GM18951 (cell line): Measurements from ENCODE around the gene DPH2.

Experiments used
- POLR2A ChIP-seq: IDR thresholded peaks from 4 replicates; pipeline ENCODE4 v1.6.1; 2011; ENCODE audit warnings: mild to moderate bottlenecking; ENCODE audit not compliant: insufficient read length, insufficient read depth; ENCODE audit errors: extremely low read depth
- in situ Hi-C: fragments of 300-500 bp; cut with MboI; formaldehyde crosslinking; loops from one replicate; pipeline ENCODE4 v1.12.0; 2022; ENCODE audit warnings: low sequenced_read_pairs, mixed read lengths, inconsistent platforms; ENCODE audit not compliant: unreplicated experiment

The DPH2 gene, protein sequence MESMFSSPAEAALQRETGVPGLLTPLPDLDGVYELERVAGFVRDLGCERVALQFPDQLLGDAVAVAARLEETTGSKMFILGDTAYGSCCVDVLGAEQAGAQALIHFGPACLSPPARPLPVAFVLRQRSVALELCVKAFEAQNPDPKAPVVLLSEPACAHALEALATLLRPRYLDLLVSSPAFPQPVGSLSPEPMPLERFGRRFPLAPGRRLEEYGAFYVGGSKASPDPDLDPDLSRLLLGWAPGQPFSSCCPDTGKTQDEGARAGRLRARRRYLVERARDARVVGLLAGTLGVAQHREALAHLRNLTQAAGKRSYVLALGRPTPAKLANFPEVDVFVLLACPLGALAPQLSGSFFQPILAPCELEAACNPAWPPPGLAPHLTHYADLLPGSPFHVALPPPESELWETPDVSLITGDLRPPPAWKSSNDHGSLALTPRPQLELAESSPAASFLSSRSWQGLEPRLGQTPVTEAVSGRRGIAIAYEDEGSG

DNA sequence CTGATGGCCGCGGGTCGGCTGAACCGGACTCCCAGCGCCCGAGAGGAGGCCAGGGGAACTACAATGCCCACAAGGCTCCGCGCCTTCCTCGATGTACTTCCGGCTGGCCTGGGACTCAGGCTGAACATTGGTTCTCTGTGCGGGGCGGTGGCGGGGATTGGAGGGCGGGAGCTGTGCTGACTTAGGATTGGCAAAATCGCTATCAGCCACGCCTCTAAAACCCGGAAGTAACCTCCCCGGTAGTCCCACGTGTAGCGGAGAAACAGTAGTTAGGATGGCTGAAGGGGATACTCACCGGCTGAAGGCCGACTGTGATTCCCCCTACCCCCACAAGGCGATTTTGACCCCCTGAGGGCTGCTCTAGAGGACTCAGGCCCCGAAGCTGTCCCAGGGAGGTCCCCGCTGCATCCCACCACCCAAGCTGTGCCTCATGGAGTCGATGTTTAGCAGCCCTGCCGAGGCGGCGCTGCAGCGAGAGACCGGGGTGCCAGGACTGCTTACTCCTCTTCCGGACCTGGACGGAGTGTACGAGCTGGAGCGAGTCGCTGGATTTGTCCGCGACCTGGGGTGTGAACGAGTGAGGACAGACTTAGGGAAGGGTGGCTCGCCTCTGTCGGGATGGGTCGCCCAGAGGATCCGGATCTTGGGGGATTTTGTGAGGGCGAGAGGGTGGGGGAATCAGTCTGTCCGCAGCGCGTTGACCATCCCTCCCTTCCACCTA is at the start of gene DPH2:
Gene DPH2, plus strand, starts transcription at position 265 of the 721 bp plus-strand sequence. Its CDS starts 166 bp downstream, at position 431.
- in situ Hi-C loops = no loop called here
- peak; percentile 62 for TF ChIP-seq POLR2A

DNA sequence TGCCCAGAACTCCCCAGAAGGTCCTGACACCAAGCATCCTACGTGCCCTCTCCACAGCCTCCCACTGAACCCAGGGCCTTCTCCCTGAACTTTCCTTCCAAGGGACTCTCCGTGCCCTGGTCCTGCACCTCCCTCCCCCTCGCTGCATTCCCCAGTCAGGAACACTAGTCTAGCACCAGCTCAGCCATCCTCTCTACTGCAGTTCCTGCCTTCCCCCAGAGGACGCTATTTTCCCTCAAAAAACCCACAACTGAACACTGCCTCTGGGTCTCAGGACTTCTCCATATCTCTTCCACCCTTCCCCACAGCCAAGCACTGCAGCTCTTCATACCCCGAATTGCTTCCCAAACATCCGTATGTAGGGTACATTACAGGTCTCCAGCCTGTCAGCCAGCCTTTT is 48.8 kb upstream of the DPH2 start:
- TF ChIP-seq POLR2A = no peak
- in situ Hi-C loops = no loop called here

DNA sequence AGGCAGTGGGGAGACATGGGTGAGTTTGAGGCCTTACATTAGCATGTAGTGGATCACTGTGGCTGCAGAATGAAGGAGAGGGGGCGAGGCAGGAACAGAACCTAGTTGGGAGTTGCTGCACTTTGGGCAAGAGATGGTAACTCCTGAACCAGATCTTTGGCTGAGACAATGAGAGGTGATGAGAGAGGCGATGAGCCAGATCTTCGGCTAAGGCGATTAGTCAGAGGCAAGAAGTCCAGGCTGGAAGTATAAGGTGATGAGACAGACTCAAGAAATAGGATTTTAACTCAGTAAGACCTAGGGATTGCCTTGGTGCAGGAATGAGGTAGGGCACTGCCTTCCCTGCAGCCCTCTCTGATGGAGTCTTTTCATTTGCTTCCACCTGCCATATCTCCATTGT is 45.3 kb upstream of the DPH2 start:
- no peak for TF ChIP-seq POLR2A
- in situ Hi-C loops = no loop called here

GRCh38 chr1:43925846-43926245 is 44.0 kb upstream of the DPH2 start:
- TF ChIP-seq POLR2A = no peak
- in situ Hi-C loops = no loop called here

- in situ Hi-C loops = loop anchor here (10.0 kb wide), 2 partner anchors 176 to 396 kb away; partner anchors contain the start of gene PTPRF
These were observed 39.5 kb upstream of the DPH2 start for GRCh38 chr1:43930168-43930948.

GRCh38 chr1:43930949-43931275 is 38.9 kb upstream of the DPH2 start:
- TF ChIP-seq POLR2A = no peak
- in situ Hi-C loops = loop anchor here (10.0 kb wide), 2 partner anchors 176 to 396 kb away; partner anchors contain the start of gene PTPRF

More at GRCh38 chr1:43930168-43930948, 39.5 kb upstream of the DPH2 start:
- no peak for TF ChIP-seq POLR2A

DNA sequence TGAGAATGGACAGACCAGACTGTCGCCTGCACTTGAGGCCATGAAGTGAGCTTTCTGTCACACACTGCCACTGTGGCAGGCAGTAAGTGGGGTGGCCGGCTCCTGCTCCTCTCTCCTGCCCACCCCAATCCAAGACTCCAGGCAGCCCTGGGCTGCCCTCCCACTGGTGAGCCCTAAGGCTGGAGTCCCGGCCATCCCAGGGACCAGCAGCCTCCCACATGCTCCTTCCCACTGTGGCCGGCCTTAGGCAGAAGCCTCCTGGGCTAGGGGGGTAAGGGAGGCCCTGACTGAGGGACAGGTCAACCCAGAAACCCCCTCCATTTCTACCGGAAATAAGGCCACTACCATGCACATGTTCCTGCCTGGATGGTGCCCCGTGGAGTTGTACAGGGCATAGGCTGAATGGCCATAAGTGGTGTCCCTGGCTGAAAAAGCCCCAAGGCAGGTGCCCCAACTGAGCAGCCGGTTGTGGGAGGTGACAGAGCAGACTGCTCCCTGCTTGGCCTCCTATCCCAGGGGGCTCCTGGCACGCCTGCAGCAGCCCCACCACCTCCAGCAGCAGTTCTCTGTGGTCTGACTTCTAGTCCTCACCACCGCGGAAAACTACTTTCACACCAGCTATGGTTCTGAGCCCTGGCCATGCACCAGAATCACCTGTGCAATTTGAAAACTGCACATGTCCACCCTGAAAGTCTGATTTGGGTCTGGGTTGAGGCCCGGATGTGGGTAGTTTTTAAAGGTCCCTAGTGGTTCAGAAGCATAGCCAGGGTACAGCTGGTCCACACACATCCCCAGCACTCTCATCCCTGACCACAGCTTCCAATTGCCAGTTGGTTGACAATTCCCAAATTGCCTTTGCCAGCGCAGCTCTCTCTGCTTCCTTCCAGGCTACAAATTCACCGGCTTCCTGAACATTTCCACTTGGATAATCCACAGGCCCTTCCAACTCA is 37.8 kb upstream of the DPH2 start:
- in situ Hi-C loops = loop anchor here (10.0 kb wide), 2 partner anchors 177 to 397 kb away; partner anchors contain the start of gene PTPRF
- TF ChIP-seq POLR2A = no peak

DNA sequence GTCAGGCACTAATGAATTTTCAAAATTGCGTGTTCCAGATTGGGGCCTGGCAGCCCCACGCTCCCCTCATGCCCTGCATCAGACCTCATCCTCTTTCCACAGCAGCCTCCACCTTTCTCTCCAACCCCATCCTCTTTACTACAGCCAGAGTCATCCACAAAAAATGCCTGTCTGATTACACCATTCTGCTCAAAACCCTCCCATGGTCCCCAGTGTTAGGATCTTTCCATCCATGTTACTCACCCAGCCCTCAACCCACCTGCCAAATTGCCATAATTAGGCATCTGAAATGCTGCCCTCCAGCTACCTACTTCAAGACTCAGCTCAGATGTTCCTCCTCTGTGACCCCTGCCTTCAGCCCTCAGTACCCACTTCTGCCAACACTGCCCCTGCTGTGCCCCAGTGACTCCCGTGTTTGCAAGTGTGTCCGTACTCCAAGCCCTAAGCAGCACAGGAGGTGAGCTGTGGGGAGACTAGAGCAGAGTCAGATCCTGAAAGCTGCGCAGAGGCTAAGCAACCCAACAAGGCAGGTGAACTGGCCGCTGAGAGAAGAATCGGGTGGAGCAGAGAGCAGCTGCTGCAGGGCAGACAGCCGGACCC is 36.9 kb upstream of the DPH2 start:
- in situ Hi-C loops = loop anchor here (10.0 kb wide), 2 partner anchors 178 to 398 kb away; partner anchors contain the start of gene PTPRF
- no peak for TF ChIP-seq POLR2A

DNA sequence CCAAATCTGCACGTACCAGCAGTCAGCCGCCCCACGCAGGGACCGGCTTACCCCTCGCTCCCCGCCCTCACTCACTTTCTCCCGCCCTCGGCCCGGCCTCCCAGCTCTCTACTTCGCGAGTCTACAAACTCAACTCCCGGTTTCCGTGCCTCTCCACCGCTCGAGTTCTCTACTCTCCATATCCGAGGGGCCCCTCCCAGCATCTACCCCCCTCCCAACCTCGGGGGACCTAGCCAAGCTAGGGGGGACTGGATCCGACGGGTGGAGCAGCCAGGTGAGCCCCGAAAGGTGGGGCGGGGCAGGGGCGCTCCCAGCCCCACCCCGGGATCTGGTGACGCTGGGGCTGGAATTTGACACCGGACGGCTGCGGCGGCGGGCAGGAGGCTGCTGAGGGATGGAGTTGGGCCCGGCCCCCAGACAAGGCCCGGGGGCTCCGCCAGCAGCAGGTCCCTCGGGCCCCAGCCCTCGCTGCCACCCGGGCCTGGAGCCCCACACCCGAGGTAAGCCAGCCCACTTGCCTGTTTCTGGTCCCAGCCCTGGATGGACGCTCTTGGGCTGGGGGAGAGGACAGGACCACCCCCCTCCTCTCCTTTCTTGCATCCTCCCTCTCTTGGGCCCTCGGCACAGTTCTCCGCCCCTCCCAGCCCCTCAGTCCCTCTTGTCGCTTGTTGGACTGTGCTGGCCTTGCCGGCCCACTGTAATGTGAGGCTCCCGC is 36.3 kb upstream of the DPH2 start, which contains the start of gene ARTN:
Gene ARTN, plus strand, starts transcription at position 416 of the 715 bp plus-strand sequence. CDS start 1,856 bp downstream, outside the sequence.
- in situ Hi-C loops = loop anchor here (10.0 kb wide), 2 partner anchors 179 to 399 kb away; partner anchors contain the start of gene PTPRF
- no peak for TF ChIP-seq POLR2A

GRCh38 chr1:43934101-43934985 is 35.5 kb upstream of the DPH2 start:
- no peak for TF ChIP-seq POLR2A
- in situ Hi-C loops = loop anchor here (10.0 kb wide), 2 partner anchors 180 to 400 kb away; partner anchors contain the start of gene PTPRF
